BJ (cell line): ENCODE measurements around the gene AOPEP. TPM values are rescaled to one million over a fixed set of nuclear protein-coding genes. Genes with fewer than 3 reads are reported as not detected.

ENCODE experiments used
- CTCF ChIA-PET: fragments of 350-600 bp; formaldehyde crosslinking; extraction: SDS; loops from one replicate; lab custom pipeline; 2021; ENCODE audit warnings: antibody characterized with exemption, inconsistent platforms; lab: Yijun Ruan, JAX
- POLR2A ChIA-PET: fragments of 300-600 bp; sonication (Branson Sonifier 250); formaldehyde crosslinking; extraction: SDS; loops from one replicate; lab custom pipeline; 2021; ENCODE audit warnings: antibody characterized with exemption; lab: Charles Lee
- DNase-seq: peaks from one replicate; pipeline ENCODE4 v3.0.0-alpha.2; 2011; ENCODE audit warnings: low read depth
- H3K27me3 ChIP-seq: 2 replicates; pipeline ENCODE4 v1.6.0; 2011; ENCODE audit warnings: low read length; ENCODE audit not compliant: control insufficient read depth, insufficient read depth
- H3K36me3 ChIP-seq: 2 replicates; pipeline ENCODE4 v1.5.1; 2011; ENCODE audit warnings: low read length; ENCODE audit not compliant: control insufficient read depth, insufficient read depth
- H3K4me3 ChIP-seq: 2 replicates; pipeline ENCODE4 v1.5.1; 2011; ENCODE audit warnings: low read depth, mild to moderate bottlenecking, control low read depth, low read length
- CTCF ChIP-seq: IDR thresholded peaks from 2 replicates; pipeline ENCODE4 v1.5.1; 2011; ENCODE audit warnings: low read depth, mild to moderate bottlenecking, control low read depth, inconsistent platforms, low read length, moderate library complexity; ENCODE audit not compliant: insufficient read depth
- polyA plus RNA-seq: library from polyadenylated mRNA; depleted of rRNA; stranded (reverse); fragments of >200 nt; gene quantifications from 2 replicates; pipeline ENCODE4 v1.2.3, GENCODE V29; 2011

Gene AOPEP
- polyA plus RNA-seq, 1 experiment = 52.1 TPM

- POLR2A ChIA-PET = interaction anchor here (0.7 kb wide), 1 partner anchor 159 kb away, joined by 3 read pairs; no protein-coding TSS in a partner anchor
- Histone ChIP-seq H3K36me3 (peaks cover 24% of the 10 kb centered on the region), H3K4me3 (no peak overlapping the region), H3K27me3 (no peaks in the 10 kb centered on the region)
- TF ChIP-seq CTCF = no peak
- no peak for DNase-seq
- CTCF ChIA-PET = interaction anchor here (2.0 kb wide), 1 partner anchor 70 kb away, joined by 4 read pairs; no protein-coding TSS in a partner anchor
Measured at GRCh38 chr9:95021166-95021886, 294.8 kb downstream of the AOPEP start.

- Histone ChIP-seq H3K4me3 (no peak overlapping the region), H3K36me3 (peaks cover 19% of the 10 kb centered on the region), H3K27me3 (no peaks in the 10 kb centered on the region)
- ChIA-PET POLR2A (interaction anchor here (0.8 kb wide), 1 partner anchor 15 kb away, joined by 3 read pairs; no protein-coding TSS in a partner anchor), CTCF (interaction anchor here (0.9 to 1.4 kb wide), 3 partner anchors 9 to 341 kb away, joined by 3 to 4 read pairs (median 3); no protein-coding TSS in a partner anchor)
- TF ChIP-seq CTCF = no peak
- DNase-seq = no peak
Measured at GRCh38 chr9:95022657-95023056, 296.2 kb downstream of the AOPEP start.

GRCh38 chr9:95023217-95024003 is 296.9 kb downstream of the AOPEP start:
- no peak overlapping the region for H3K4me3 ChIP-seq
- H3K27me3 ChIP-seq = no peaks in the 10 kb centered on the region
- POLR2A ChIA-PET = interaction anchor here (0.5 to 0.8 kb wide), 2 partner anchors 16 to 224 kb away, joined by 3 to 4 read pairs; no protein-coding TSS in a partner anchor
- CTCF ChIA-PET = interaction anchor here (0.8 to 1.6 kb wide), 6 partner anchors 8 to 342 kb away, joined by 3 to 5 read pairs (median 4); no protein-coding TSS in a partner anchor
- DNase-seq = peak; percentile 87
- H3K36me3 ChIP-seq = peaks cover 22% of the 10 kb centered on the region
- no peak for TF ChIP-seq CTCF

- Histone ChIP-seq H3K4me3 (no peak overlapping the region), H3K27me3 (no peaks in the 10 kb centered on the region), H3K36me3 (peaks cover 25% of the 10 kb centered on the region)
- CTCF ChIA-PET = interaction anchor here (0.8 to 2.0 kb wide), 4 partner anchors 79 to 342 kb away, joined by 4 to 9 read pairs (median 4); no protein-coding TSS in a partner anchor
- POLR2A ChIA-PET = no interaction called here
- DNase-seq = no peak
- no peak for TF ChIP-seq CTCF
Measured at GRCh38 chr9:95024097-95024671, 297.7 kb downstream of the AOPEP start.
